ENCODE data around the gene NFKBIB. TPM values are rescaled to one million over a fixed set of nuclear protein-coding genes. Genes with fewer than 3 reads are reported as not detected.
A peak's percentile ranks its signal among the peaks of the same experiment; 100 is the strongest.

Gene NFKBIB
- total and polyA plus RNA-seq, 2 of the 13 experiments (the other 11 are each of a cell fraction or from before 2014, with no cell fraction given): 8.6 to 14.9 TPM

- TF ChIP-seq ATF7 (IDR thresholded peaks at IDR 0.05): no peak
- no peak for TF ChIP-seq ATF7 (CRISPR knock-in tag; IDR thresholded peaks at IDR 0.05)
- no peak; the same call in 1 of the 2 replicates for TF ChIP-seq ZBTB20 (CRISPR knock-in tag; IDR thresholded peaks at IDR 0.05; ENCODE audit: borderline replicate concordance, low read depth)
- no peak for TF ChIP-seq ZNF670 (CRISPR knock-in tag; IDR thresholded peaks at IDR 0.05; ENCODE audit: borderline replicate concordance)
- no peak for TF ChIP-seq ZNF883 (CRISPR knock-in tag; IDR thresholded peaks at IDR 0.05; ENCODE audit: not compliant biosample characterization)
- TF ChIP-seq RCOR2 (CRISPR knock-in tag; IDR thresholded peaks at IDR 0.05): no peak
- TF ChIP-seq ZNF24 (IDR thresholded peaks at IDR 0.05): no peak
- TF ChIP-seq, protein P1, sequence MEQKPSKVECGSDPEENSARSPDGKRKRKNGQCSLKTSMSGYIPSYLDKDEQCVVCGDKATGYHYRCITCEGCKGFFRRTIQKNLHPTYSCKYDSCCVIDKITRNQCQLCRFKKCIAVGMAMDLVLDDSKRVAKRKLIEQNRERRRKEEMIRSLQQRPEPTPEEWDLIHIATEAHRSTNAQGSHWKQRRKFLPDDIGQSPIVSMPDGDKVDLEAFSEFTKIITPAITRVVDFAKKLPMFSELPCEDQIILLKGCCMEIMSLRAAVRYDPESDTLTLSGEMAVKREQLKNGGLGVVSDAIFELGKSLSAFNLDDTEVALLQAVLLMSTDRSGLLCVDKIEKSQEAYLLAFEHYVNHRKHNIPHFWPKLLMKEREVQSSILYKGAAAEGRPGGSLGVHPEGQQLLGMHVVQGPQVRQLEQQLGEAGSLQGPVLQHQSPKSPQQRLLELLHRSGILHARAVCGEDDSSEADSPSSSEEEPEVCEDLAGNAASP (CRISPR knock-in tag; IDR thresholded peaks at IDR 0.05; ENCODE audit: borderline replicate concordance): no peak
- TF ChIP-seq HCFC1 (IDR thresholded peaks at IDR 0.05; ENCODE audit: low read depth, low read length): no peak; the same call in 1 of the 2 replicates
- peak; percentile 67 for TF ChIP-seq RBFOX2 (IDR thresholded peaks at IDR 0.05; ENCODE audit: low read depth, low read length)
- peak; percentile 88 for TF ChIP-seq SAP130 (CRISPR knock-in tag; IDR thresholded peaks at IDR 0.05; ENCODE audit: low read depth)
- no peak for TF ChIP-seq ZNF761 (CRISPR knock-in tag; conservative IDR thresholded peaks at IDR 0.05)
- TF ChIP-seq ZNF430 (CRISPR knock-in tag; IDR thresholded peaks at IDR 0.05): no peak
- TF ChIP-seq, protein P2, sequence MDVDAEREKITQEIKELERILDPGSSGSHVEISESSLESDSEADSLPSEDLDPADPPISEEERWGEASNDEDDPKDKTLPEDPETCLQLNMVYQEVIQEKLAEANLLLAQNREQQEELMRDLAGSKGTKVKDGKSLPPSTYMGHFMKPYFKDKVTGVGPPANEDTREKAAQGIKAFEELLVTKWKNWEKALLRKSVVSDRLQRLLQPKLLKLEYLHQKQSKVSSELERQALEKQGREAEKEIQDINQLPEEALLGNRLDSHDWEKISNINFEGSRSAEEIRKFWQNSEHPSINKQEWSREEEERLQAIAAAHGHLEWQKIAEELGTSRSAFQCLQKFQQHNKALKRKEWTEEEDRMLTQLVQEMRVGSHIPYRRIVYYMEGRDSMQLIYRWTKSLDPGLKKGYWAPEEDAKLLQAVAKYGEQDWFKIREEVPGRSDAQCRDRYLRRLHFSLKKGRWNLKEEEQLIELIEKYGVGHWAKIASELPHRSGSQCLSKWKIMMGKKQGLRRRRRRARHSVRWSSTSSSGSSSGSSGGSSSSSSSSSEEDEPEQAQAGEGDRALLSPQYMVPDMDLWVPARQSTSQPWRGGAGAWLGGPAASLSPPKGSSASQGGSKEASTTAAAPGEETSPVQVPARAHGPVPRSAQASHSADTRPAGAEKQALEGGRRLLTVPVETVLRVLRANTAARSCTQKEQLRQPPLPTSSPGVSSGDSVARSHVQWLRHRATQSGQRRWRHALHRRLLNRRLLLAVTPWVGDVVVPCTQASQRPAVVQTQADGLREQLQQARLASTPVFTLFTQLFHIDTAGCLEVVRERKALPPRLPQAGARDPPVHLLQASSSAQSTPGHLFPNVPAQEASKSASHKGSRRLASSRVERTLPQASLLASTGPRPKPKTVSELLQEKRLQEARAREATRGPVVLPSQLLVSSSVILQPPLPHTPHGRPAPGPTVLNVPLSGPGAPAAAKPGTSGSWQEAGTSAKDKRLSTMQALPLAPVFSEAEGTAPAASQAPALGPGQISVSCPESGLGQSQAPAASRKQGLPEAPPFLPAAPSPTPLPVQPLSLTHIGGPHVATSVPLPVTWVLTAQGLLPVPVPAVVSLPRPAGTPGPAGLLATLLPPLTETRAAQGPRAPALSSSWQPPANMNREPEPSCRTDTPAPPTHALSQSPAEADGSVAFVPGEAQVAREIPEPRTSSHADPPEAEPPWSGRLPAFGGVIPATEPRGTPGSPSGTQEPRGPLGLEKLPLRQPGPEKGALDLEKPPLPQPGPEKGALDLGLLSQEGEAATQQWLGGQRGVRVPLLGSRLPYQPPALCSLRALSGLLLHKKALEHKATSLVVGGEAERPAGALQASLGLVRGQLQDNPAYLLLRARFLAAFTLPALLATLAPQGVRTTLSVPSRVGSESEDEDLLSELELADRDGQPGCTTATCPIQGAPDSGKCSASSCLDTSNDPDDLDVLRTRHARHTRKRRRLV (CRISPR knock-in tag; IDR thresholded peaks at IDR 0.05): no peak
- no peak for TF ChIP-seq GLMP (CRISPR knock-in tag; IDR thresholded peaks at IDR 0.05; ENCODE audit: borderline replicate concordance)
- no peak for TF ChIP-seq XBP1 (CRISPR knock-in tag; IDR thresholded peaks at IDR 0.05)
- TF ChIP-seq, protein P3, sequence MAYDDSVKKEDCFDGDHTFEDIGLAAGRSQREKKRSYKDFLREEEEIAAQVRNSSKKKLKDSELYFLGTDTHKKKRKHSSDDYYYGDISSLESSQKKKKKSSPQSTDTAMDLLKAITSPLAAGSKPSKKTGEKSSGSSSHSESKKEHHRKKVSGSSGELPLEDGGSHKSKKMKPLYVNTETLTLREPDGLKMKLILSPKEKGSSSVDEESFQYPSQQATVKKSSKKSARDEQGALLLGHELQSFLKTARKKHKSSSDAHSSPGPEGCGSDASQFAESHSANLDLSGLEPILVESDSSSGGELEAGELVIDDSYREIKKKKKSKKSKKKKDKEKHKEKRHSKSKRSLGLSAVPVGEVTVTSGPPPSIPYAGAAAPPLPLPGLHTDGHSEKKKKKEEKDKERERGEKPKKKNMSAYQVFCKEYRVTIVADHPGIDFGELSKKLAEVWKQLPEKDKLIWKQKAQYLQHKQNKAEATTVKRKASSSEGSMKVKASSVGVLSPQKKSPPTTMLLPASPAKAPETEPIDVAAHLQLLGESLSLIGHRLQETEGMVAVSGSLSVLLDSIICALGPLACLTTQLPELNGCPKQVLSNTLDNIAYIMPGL (CRISPR knock-in tag; IDR thresholded peaks at IDR 0.05; ENCODE audit: borderline replicate concordance in 1 of 2, low read depth in 1 of 2): peak in 1 of 2 experiments; percentile 12; a peak in 1 of 4 replicates
- TF ChIP-seq TCF7L2 (IDR thresholded peaks at IDR 0.05; ENCODE audit: low read depth, low read length): no peak
- TF ChIP-seq, protein P4, sequence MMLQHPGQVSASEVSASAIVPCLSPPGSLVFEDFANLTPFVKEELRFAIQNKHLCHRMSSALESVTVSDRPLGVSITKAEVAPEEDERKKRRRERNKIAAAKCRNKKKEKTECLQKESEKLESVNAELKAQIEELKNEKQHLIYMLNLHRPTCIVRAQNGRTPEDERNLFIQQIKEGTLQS (CRISPR knock-in tag; IDR thresholded peaks at IDR 0.05): no peak
- TF ChIP-seq POLR2A (IDR thresholded peaks at IDR 0.05; ENCODE audit: insufficient read depth in 1 of 2, low read depth in 2 of 2, low read length in 2 of 2): peak; percentile 77 to 93
- 0 out of 2 replicates have a peak, but pooled peaks have one; percentile 9 for TF ChIP-seq ZNF12 (CRISPR knock-in tag; IDR thresholded peaks at IDR 0.05)
Measured at GRCh38 chr19:38930776-38931520, 31.2 kb downstream of the NFKBIB start, which contains the start of gene MRPS12 (continued).
